Midbrain (tissue), 1 donor: Measurements from ENCODE around the gene GALC.
"Not testable (repeated sequence)": the region's sequence is repeated elsewhere in the genome, so short reads cannot be mapped to it uniquely, and the experiment has no call there.

Experiments used
- DNase-seq: peaks from one replicate; lab custom pipeline; 2025; lab: John Stamatoyannopoulos, UW

The GALC gene

GRCh38 chr14:87992718-87993628 lies at the start of gene GALC:
TSS of gene GALC (minus strand) at chr14:87993182. CDS start at chr14:87993164, 18 bp downstream.
- DNase-seq, result peak; percentile 95

GRCh38 chr14:88040146-88040545 lies 47.2 kb upstream of the GALC start:
- DNase-seq, result no peak

GRCh38 chr14:88039197-88039596 lies 46.2 kb upstream of the GALC start:
- DNase-seq, result no peak

GRCh38 chr14:88037325-88037724 lies 44.3 kb upstream of the GALC start:
- no peak for DNase-seq

GRCh38 chr14:88036422-88036821 lies 43.4 kb upstream of the GALC start:
- no peak for DNase-seq

GRCh38 chr14:88034076-88034475 lies 41.1 kb upstream of the GALC start:
- no peak for DNase-seq

- DNase-seq, result no peak
Measured at GRCh38 chr14:88032373-88032772, 39.4 kb upstream of the GALC start.

- no peak for DNase-seq
Measured at GRCh38 chr14:88030892-88031291, 37.9 kb upstream of the GALC start.

- no peak for DNase-seq
Measured at GRCh38 chr14:88030079-88030478, 37.1 kb upstream of the GALC start.

- no peak for DNase-seq
Measured at GRCh38 chr14:88029500-88029899, 36.5 kb upstream of the GALC start.

GRCh38 chr14:88026890-88027289 lies 33.9 kb upstream of the GALC start:
- no peak for DNase-seq

GRCh38 chr14:88025313-88025712 lies 32.3 kb upstream of the GALC start:
- DNase-seq, result no peak

GRCh38 chr14:88024252-88025086 lies 31.5 kb upstream of the GALC start:
- DNase-seq, result not testable (repeated sequence)

GRCh38 chr14:88023658-88024187 lies 30.7 kb upstream of the GALC start:
- DNase-seq, result no peak

GRCh38 chr14:88017535-88017934 lies 24.6 kb upstream of the GALC start:
- DNase-seq, result no peak

- DNase-seq, result no peak
Measured at GRCh38 chr14:88016768-88017167, 23.8 kb upstream of the GALC start.

- DNase-seq, result peak; percentile 78
Measured at GRCh38 chr14:88013750-88014349, 20.9 kb upstream of the GALC start.

- DNase-seq, result no peak
Measured at GRCh38 chr14:88012495-88012894, 19.5 kb upstream of the GALC start.

- DNase-seq, result no peak
Measured at GRCh38 chr14:88010331-88010730, 17.3 kb upstream of the GALC start.

- DNase-seq, result no peak
Measured at GRCh38 chr14:88009486-88009885, 16.5 kb upstream of the GALC start.

GRCh38 chr14:88008039-88008742 lies 15.2 kb upstream of the GALC start:
- DNase-seq, result no peak

GRCh38 chr14:88007608-88008007 lies 14.6 kb upstream of the GALC start:
- DNase-seq, result no peak
